Fibroblast of lung (primary cell): ENCODE data around the gene CCDC157. TPM values are rescaled to one million over a fixed set of nuclear protein-coding genes. Genes with fewer than 3 reads are reported as not detected.

ENCODE experiments used
- DNase-seq, 2 donors: peaks; one replicate each; pipeline versions ENCODE4 v3.0.0 to v3.0.0-alpha.2; 2010; ENCODE audit warnings: low read depth in 2 of 2
- H2AFZ ChIP-seq: 2 replicates; pipeline ENCODE4 v1.5.1; 2012; ENCODE audit warnings: low read length, control low read depth, inconsistent platforms
- H3K27ac ChIP-seq: 2 replicates; pipeline ENCODE4 v1.5.1; 2011; ENCODE audit warnings: low read length, control low read depth; ENCODE audit not compliant: insufficient read depth
- H3K27me3 ChIP-seq: 2 replicates; pipeline ENCODE4 v1.5.1; 2011; ENCODE audit warnings: mild to moderate bottlenecking, low read length; ENCODE audit not compliant: control insufficient read depth, insufficient read depth
- H3K36me3 ChIP-seq: 2 replicates; pipeline ENCODE4 v1.5.1; 2011; ENCODE audit warnings: low read length; ENCODE audit not compliant: control insufficient read depth, insufficient read depth
- H3K4me1 ChIP-seq: 2 replicates; pipeline ENCODE4 v1.5.1; 2011; ENCODE audit warnings: low read length; ENCODE audit not compliant: control insufficient read depth, insufficient read depth; ENCODE audit errors: extremely low read depth
- H3K4me2 ChIP-seq: 2 replicates; pipeline ENCODE4 v1.5.1; 2011; ENCODE audit warnings: low read length, control low read depth; ENCODE audit not compliant: insufficient read depth; ENCODE audit errors: extremely low read depth
- H3K4me3 ChIP-seq, 4 experiments: fragments of 200-600 bp in 1 of 4; sonication (generic) in 1 of 4; replicated peaks in 1 of 4; 2 replicates each; pipeline ENCODE4 v1.5.1; 2011 to 2016; ENCODE audit warnings: low read length in 4 of 4, low read depth in 3 of 4, mild to moderate bottlenecking in 3 of 4, control low read depth in 2 of 4, inconsistent platforms in 1 of 4, mixed read lengths in 1 of 4; ENCODE audit not compliant: insufficient read depth in 1 of 4; ENCODE audit errors: control extremely low read depth in 1 of 4
- H3K79me2 ChIP-seq: 2 replicates; pipeline ENCODE4 v1.5.1; 2012; ENCODE audit warnings: mild to moderate bottlenecking, low read length, inconsistent platforms; ENCODE audit not compliant: control insufficient read depth, insufficient read depth
- H3K9ac ChIP-seq: 2 replicates; pipeline ENCODE4 v1.5.1; 2011; ENCODE audit warnings: mild to moderate bottlenecking, low read length, control low read depth; ENCODE audit not compliant: insufficient read depth
- H3K9me3 ChIP-seq: 2 replicates; pipeline ENCODE4 v1.5.1; 2012; ENCODE audit warnings: low read depth, low read length; ENCODE audit not compliant: control insufficient read depth, insufficient read depth
- H4K20me1 ChIP-seq: 2 replicates; pipeline ENCODE4 v1.5.1; 2011; ENCODE audit warnings: low read length; ENCODE audit not compliant: control insufficient read depth, insufficient read depth; ENCODE audit errors: extremely low read depth
- CTCF ChIP-seq, 2 donors: IDR thresholded peaks in 1 of 2; conservative IDR thresholded peaks in 1 of 2; 1 replicate in 1 of 2; 2 replicates in 1 of 2; pipeline ENCODE4 v1.5.1; 2011 to 2012; ENCODE audit warnings: low read length in 2 of 2, control low read depth in 1 of 2, inconsistent platforms in 1 of 2, low read depth in 1 of 2, mild to moderate bottlenecking in 1 of 2
- EZH2 ChIP-seq: IDR thresholded peaks from 2 replicates; pipeline ENCODE4 v1.5.1; 2012; ENCODE audit warnings: low read length, control low read depth, mild to moderate bottlenecking; ENCODE audit errors: missing control alignments
- polyA plus RNA-seq, 2 donors: library from polyadenylated mRNA; depleted of rRNA in 1 of 2; stranded (reverse) in 1 of 2; unstranded in 1 of 2; fragments of >200 nt; gene quantifications; 2 replicates each; pipeline ENCODE4 v1.2.1, GENCODE V29; 2011 to 2012; ENCODE audit warnings: missing spikeins in 1 of 2
- total RNA-seq: library from RNA; depleted of rRNA; stranded (reverse); fragments of >200 nt; gene quantifications from 2 replicates; pipeline ENCODE4 v1.2.1, GENCODE V29; 2014

Gene CCDC157
- total and polyA plus RNA-seq, 2 donors (not counting 1 experiment from before 2014, with no cell fraction given) = 0.77 to 1.5 TPM

- Histone ChIP-seq H4K20me1 (no peaks in the 10 kb centered on the region), H3K9me3 (no peaks in the 10 kb centered on the region), H2AFZ (no peak overlapping the region), H3K4me2 (no peak overlapping the region), H3K27ac (no peak overlapping the region), H3K79me2 (no peaks in the 10 kb centered on the region), H3K4me1 (peaks cover 2% of the 10 kb centered on the region), H3K27me3 (no peaks in the 10 kb centered on the region), H3K36me3 (peaks cover 6% of the 10 kb centered on the region), H3K4me3 (no peak overlapping the region), H3K9ac (no peak overlapping the region)
- TF ChIP-seq CTCF (conservative IDR thresholded peaks at IDR 0.05 in 1 of 2, IDR thresholded peaks at IDR 0.05 in 1 of 2; ENCODE audit: low read depth in 1 of 2, low read length in 2 of 2) (no peak), EZH2 (no peak)
- DNase-seq = no peak
Observed at GRCh38 chr22:30383061-30383460, 26.3 kb downstream of the CCDC157 start.

GRCh38 chr22:30385942-30386341 lies 29.1 kb downstream of the CCDC157 start:
- H3K27me3 ChIP-seq = no peaks in the 10 kb centered on the region
- H3K9me3 ChIP-seq = no peaks in the 10 kb centered on the region
- peaks cover 2% of the 10 kb centered on the region for H3K4me1 ChIP-seq
- DNase-seq = no peak
- H3K27ac ChIP-seq = no peak overlapping the region
- H3K4me2 ChIP-seq = no peak overlapping the region
- H3K4me3 ChIP-seq = peak overlapping the region in 1 of 4 experiments; percentile 68
- H3K36me3 ChIP-seq = peaks cover 5% of the 10 kb centered on the region
- H2AFZ ChIP-seq = no peak overlapping the region
- H3K79me2 ChIP-seq = no peaks in the 10 kb centered on the region
- H4K20me1 ChIP-seq = no peaks in the 10 kb centered on the region
- no peak for TF ChIP-seq CTCF (conservative IDR thresholded peaks at IDR 0.05 in 1 of 2, IDR thresholded peaks at IDR 0.05 in 1 of 2; ENCODE audit: low read depth in 1 of 2, low read length in 2 of 2)
- TF ChIP-seq EZH2 = no peak
- H3K9ac ChIP-seq = no peak overlapping the region

- peak overlapping the region; percentile 69 for H3K9ac ChIP-seq
- H3K36me3 ChIP-seq = peaks cover 4% of the 10 kb centered on the region
- H3K4me3 ChIP-seq = peak overlapping the region; percentile 59 to 68 (median 64)
- H2AFZ ChIP-seq = peak overlapping the region; percentile 67
- H3K4me2 ChIP-seq = peak overlapping the region; percentile 65
- H3K27me3 ChIP-seq = no peaks in the 10 kb centered on the region
- H4K20me1 ChIP-seq = no peaks in the 10 kb centered on the region
- H3K79me2 ChIP-seq = no peaks in the 10 kb centered on the region
- TF ChIP-seq EZH2 (no peak), CTCF (conservative IDR thresholded peaks at IDR 0.05 in 1 of 2, IDR thresholded peaks at IDR 0.05 in 1 of 2; ENCODE audit: low read depth in 1 of 2, low read length in 2 of 2) (no peak)
- H3K27ac ChIP-seq = peak overlapping the region; percentile 38
- no peaks in the 10 kb centered on the region for H3K9me3 ChIP-seq
- DNase-seq = no peak
- peaks cover 3% of the 10 kb centered on the region for H3K4me1 ChIP-seq
Observed at GRCh38 chr22:30386608-30386959, 29.8 kb downstream of the CCDC157 start.
